Neural progenitor cell (in vitro differentiated cells): Measurements from ENCODE around the gene CREBBP. TPM values are rescaled to one million over a fixed set of nuclear protein-coding genes. Genes with fewer than 3 reads are reported as not detected.

Source experiments
- DNase-seq: peaks from one replicate; pipeline ENCODE4 v3.0.0-alpha.2; 2016; ENCODE audit warnings: low spot score
- H2AFZ ChIP-seq: fragments of 200-600 bp; sonication (generic); replicated peaks from 2 replicates; pipeline ENCODE4 v1.6.1; 2016; ENCODE audit warnings: antibody characterized with exemption
- H3F3A ChIP-seq: fragments of 200-600 bp; sonication (generic); 2 replicates; pipeline ENCODE4 v1.6.1; 2016; ENCODE audit warnings: antibody characterized with exemption, low read depth
- H3K27ac ChIP-seq: fragments of 200-600 bp; sonication (generic); 2 replicates; pipeline ENCODE4 v1.5.1; 2016; ENCODE audit warnings: mild to moderate bottlenecking
- H3K27me3 ChIP-seq: fragments of 200-600 bp; sonication (generic); 2 replicates; pipeline ENCODE4 v1.6.1; 2016; ENCODE audit warnings: mild to moderate bottlenecking, moderate library complexity
- H3K36me3 ChIP-seq: fragments of 200-600 bp; sonication (generic); 2 replicates; pipeline ENCODE4 v1.5.1; 2016
- H3K4me1 ChIP-seq: fragments of 200-600 bp; sonication (generic); 2 replicates; pipeline ENCODE4 v1.6.1; 2016; ENCODE audit warnings: mixed run types
- H3K4me2 ChIP-seq: fragments of 200-600 bp; sonication (generic); 2 replicates; pipeline ENCODE4 v1.6.1; 2016
- H3K4me3 ChIP-seq: fragments of 200-600 bp; sonication (generic); 2 replicates; pipeline ENCODE4 v1.5.1; 2016
- H3K79me2 ChIP-seq: fragments of 200-600 bp; sonication (generic); 2 replicates; pipeline ENCODE4 v1.6.1; 2016; ENCODE audit warnings: low read depth
- H3K9ac ChIP-seq: fragments of 200-600 bp; sonication (generic); 2 replicates; pipeline ENCODE4 v1.6.1; 2016
- H3K9me3 ChIP-seq: fragments of 200-600 bp; sonication (generic); 2 replicates; pipeline ENCODE4 v1.5.1; 2016; ENCODE audit warnings: low read depth
- H4K20me1 ChIP-seq: fragments of 200-600 bp; sonication (generic); 2 replicates; pipeline ENCODE4 v1.6.1; 2016; ENCODE audit warnings: low read depth
- H3K27ac Mint-ChIP-seq: 3 replicates; pipeline ENCODE4 v1.8.0; 2021; ENCODE audit warnings: mixed read lengths
- H3K27me3 Mint-ChIP-seq: 2 replicates; pipeline ENCODE4 v1.8.0; 2022; ENCODE audit warnings: low read depth, mild to moderate bottlenecking, inconsistent platforms, moderate library complexity, mixed read lengths; ENCODE audit not compliant: insufficient read depth
- H3K36me3 Mint-ChIP-seq: 3 replicates; pipeline ENCODE4 v1.8.0; 2021; ENCODE audit warnings: mixed read lengths
- H3K4me1 Mint-ChIP-seq: 3 replicates; pipeline ENCODE4 v1.8.0; 2021; ENCODE audit warnings: mixed read lengths
- H3K4me3 Mint-ChIP-seq: 3 replicates; pipeline ENCODE4 v1.8.0; 2021; ENCODE audit warnings: mild to moderate bottlenecking, moderate library complexity, mixed read lengths
- H3K9me3 Mint-ChIP-seq: 3 replicates; pipeline ENCODE4 v1.8.0; 2020; ENCODE audit warnings: mixed read lengths
- CTCF ChIP-seq: fragments of 200-600 bp; sonication (generic); IDR thresholded peaks from 2 replicates; pipeline ENCODE4 v1.5.1; 2017; ENCODE audit warnings: antibody characterized with exemption, mild to moderate bottlenecking
- EZH2 ChIP-seq: fragments of 200-600 bp; sonication (generic); IDR thresholded peaks from 2 replicates; pipeline ENCODE4 v1.6.1; 2017; ENCODE audit warnings: antibody characterized with exemption, mild to moderate bottlenecking, moderate library complexity
- EZH2phosphoT487 ChIP-seq: fragments of 200-600 bp; sonication (generic); IDR thresholded peaks from 2 replicates; pipeline ENCODE4 v1.6.1; 2017; ENCODE audit warnings: antibody characterized with exemption
- total RNA-seq: library from RNA; depleted of rRNA; stranded (reverse); fragments of >200 nt; gene quantifications from 2 replicates; pipeline ENCODE4 v1.2.3, GENCODE V29; 2015; ENCODE audit warnings: low replicate concordance

Gene CREBBP
- total RNA-seq, 1 donor from 2014 or later: 60.6 TPM

DNA sequence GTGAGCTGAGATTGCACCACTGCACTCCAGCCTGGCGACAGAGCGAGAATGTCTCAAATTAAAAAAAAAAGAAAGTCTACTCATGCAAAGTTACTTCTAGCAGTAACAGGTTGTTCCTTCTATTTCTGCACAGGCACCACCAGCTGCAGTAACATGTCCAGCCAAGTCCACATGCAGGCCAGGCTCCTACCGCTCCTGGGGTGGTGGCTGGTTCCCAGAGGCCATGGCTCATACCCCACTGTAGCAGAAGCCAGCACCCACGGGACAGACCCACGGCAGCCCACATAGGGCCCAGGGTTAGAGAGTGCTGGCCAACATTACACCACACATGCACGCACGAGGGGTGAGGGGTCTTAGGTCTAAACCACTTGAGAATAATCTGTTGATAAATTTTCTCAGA lies 136.5 kb downstream of the CREBBP start:
- Histone ChIP-seq H3K79me2 (no peaks in the 10 kb centered on the region), H3K9ac (no peak overlapping the region), H3K27ac (no peak overlapping the region), H3K4me3 (no peak overlapping the region), H3K36me3 (no peaks in the 10 kb centered on the region), H3F3A (peaks cover 12% of the 10 kb centered on the region), H2AFZ (no peak overlapping the region), H4K20me1 (peaks cover 37% of the 10 kb centered on the region), H3K4me2 (no peak overlapping the region), H3K4me1 (no peaks in the 10 kb centered on the region), H3K9me3 (no peaks in the 10 kb centered on the region), H3K27me3 (no peaks in the 10 kb centered on the region)
- H3K36me3 Mint-ChIP-seq: peaks cover 51% of the 10 kb centered on the region
- H3K9me3 Mint-ChIP-seq: no peaks in the 10 kb centered on the region
- peaks cover 3% of the 10 kb centered on the region for H3K27me3 Mint-ChIP-seq
- H3K4me1 Mint-ChIP-seq: no peaks in the 10 kb centered on the region
- no peak overlapping the region for H3K27ac Mint-ChIP-seq
- TF ChIP-seq EZH2phosphoT487: no peak
- TF ChIP-seq EZH2: no peak
- no peak for DNase-seq
- H3K4me3 Mint-ChIP-seq: no peak overlapping the region

- peaks cover 13% of the 10 kb centered on the region for H3K4me1 ChIP-seq
- Mint-ChIP-seq H3K27me3 (peaks cover 3% of the 10 kb centered on the region), H3K4me1 (peaks cover 7% of the 10 kb centered on the region), H3K9me3 (no peaks in the 10 kb centered on the region), H3K4me3 (no peak overlapping the region), H3K27ac (no peak overlapping the region), H3K36me3 (peaks cover 56% of the 10 kb centered on the region)
- H4K20me1 ChIP-seq: peaks cover 61% of the 10 kb centered on the region
- no peak overlapping the region for H3K27ac ChIP-seq
- H3K4me2 ChIP-seq: no peak overlapping the region
- no peaks in the 10 kb centered on the region for H3K9me3 ChIP-seq
- no peak overlapping the region for H2AFZ ChIP-seq
- no peak for TF ChIP-seq CTCF
- TF ChIP-seq EZH2: no peak
- TF ChIP-seq EZH2phosphoT487: no peak
- H3K4me3 ChIP-seq: no peak overlapping the region
- peaks cover 7% of the 10 kb centered on the region for H3K36me3 ChIP-seq
- DNase-seq: no peak
- H3K27me3 ChIP-seq: no peaks in the 10 kb centered on the region
- H3F3A ChIP-seq: peaks cover 34% of the 10 kb centered on the region
- H3K9ac ChIP-seq: no peak overlapping the region
- peaks cover 5% of the 10 kb centered on the region for H3K79me2 ChIP-seq
Measured at GRCh38 chr16:3740934-3741333, 139.6 kb downstream of the CREBBP start.

DNA sequence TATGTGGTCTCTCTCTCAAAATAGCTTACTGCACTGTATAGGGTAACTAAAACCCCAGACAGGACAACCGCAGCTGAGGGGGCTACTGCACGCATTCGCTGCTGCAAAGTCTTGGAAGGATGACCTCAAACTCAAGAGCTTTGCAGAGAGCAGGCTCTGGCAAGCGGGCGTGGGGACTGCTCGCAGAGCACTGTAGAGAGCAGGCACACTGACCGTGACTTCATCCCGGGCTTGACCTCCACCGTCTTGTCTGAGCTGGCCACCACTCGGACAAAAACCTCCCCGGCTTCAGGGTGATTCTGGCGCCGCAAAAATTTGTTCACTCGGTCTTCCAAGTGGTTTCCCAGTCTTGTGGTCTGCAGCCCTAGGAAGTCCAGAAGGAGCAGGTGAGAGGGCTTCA lies 140.3 kb downstream of the CREBBP start:
- Histone ChIP-seq H3F3A (peaks cover 34% of the 10 kb centered on the region), H3K4me1 (peaks cover 13% of the 10 kb centered on the region), H3K9me3 (no peaks in the 10 kb centered on the region), H2AFZ (no peak overlapping the region), H3K4me3 (no peak overlapping the region), H3K27me3 (no peaks in the 10 kb centered on the region), H3K36me3 (peaks cover 7% of the 10 kb centered on the region), H3K4me2 (no peak overlapping the region), H3K27ac (no peak overlapping the region), H4K20me1 (peaks cover 62% of the 10 kb centered on the region), H3K9ac (no peak overlapping the region), H3K79me2 (peaks cover 5% of the 10 kb centered on the region)
- Mint-ChIP-seq H3K36me3 (peaks cover 53% of the 10 kb centered on the region), H3K27me3 (peaks cover 3% of the 10 kb centered on the region), H3K27ac (no peak overlapping the region), H3K4me1 (peaks cover 7% of the 10 kb centered on the region), H3K4me3 (no peak overlapping the region), H3K9me3 (no peaks in the 10 kb centered on the region)
- no peak for DNase-seq
- no peak for TF ChIP-seq CTCF
- no peak for TF ChIP-seq EZH2phosphoT487
- TF ChIP-seq EZH2: no peak

- Mint-ChIP-seq H3K36me3 (peaks cover 53% of the 10 kb centered on the region), H3K27me3 (peaks cover 3% of the 10 kb centered on the region), H3K4me1 (peaks cover 7% of the 10 kb centered on the region), H3K4me3 (no peak overlapping the region), H3K9me3 (no peaks in the 10 kb centered on the region), H3K27ac (no peak overlapping the region)
- peaks cover 13% of the 10 kb centered on the region for H3K4me1 ChIP-seq
- no peak overlapping the region for H3K9ac ChIP-seq
- H3K4me3 ChIP-seq: no peak overlapping the region
- no peak overlapping the region for H2AFZ ChIP-seq
- peaks cover 60% of the 10 kb centered on the region for H4K20me1 ChIP-seq
- no peaks in the 10 kb centered on the region for H3K9me3 ChIP-seq
- H3K79me2 ChIP-seq: peaks cover 5% of the 10 kb centered on the region
- TF ChIP-seq EZH2 (no peak), CTCF (no peak), EZH2phosphoT487 (no peak)
- H3F3A ChIP-seq: peaks cover 34% of the 10 kb centered on the region
- DNase-seq: no peak
- peaks cover 7% of the 10 kb centered on the region for H3K36me3 ChIP-seq
- no peak overlapping the region for H3K27ac ChIP-seq
- H3K27me3 ChIP-seq: no peaks in the 10 kb centered on the region
- no peak overlapping the region for H3K4me2 ChIP-seq
Measured at GRCh38 chr16:3739636-3740035, 140.9 kb downstream of the CREBBP start.
